ENCODE data around the gene UBE2K. TPM values are rescaled to one million over a fixed set of nuclear protein-coding genes. Genes with fewer than 3 reads are reported as not detected.

The UBE2K gene
- total and polyA plus RNA-seq, 2 donors (not counting 1 experiment from before 2014, with no cell fraction given), result 19.3 to 51.0 TPM

DNA sequence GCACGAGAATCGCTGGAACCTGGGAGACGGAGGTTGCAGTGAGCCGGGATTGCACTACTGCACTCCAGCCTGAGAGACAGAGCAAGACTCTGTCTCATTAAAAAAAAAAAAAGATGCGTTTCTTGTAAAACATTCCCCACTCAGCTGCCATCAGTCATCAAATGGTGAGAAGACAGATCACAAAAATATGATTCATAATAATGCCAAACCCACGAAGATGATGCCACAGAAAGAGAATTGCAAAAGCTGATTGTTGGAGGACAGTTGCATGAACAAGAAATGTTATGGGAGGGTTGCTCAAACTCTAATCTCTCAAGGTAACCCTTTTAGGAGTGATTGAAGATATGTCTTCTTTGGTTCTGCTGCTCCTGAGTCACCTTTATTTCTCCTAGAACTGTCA, 37.9 kb upstream of the UBE2K start:
- Histone ChIP-seq H3K27ac (ENCODE audit: low read length in 2 of 2) (no peak overlapping the region), H4K20me1 (ENCODE audit: control insufficient read depth, insufficient read depth, low read length, poor library complexity, severe bottlenecking) (no peaks in the 10 kb centered on the region), H3K79me2 (ENCODE audit: control insufficient read depth, insufficient read depth, low read length) (peaks cover 2% of the 10 kb centered on the region), H3K27me3 (replicated peaks in 1 of 4; ENCODE audit: control extremely low read depth in 1 of 4, control insufficient read depth in 3 of 4, insufficient read depth in 4 of 4, low read length in 3 of 4) (no peaks in the 10 kb centered on the region), H3K9ac (ENCODE audit: low read length) (no peak overlapping the region), H2AFZ (ENCODE audit: insufficient read depth, low read depth, low read length, poor library complexity, severe bottlenecking) (no peak overlapping the region), H3K36me3 (replicated peaks in 1 of 2; ENCODE audit: control extremely low read depth in 1 of 2, control insufficient read depth in 1 of 2, extremely low read depth in 1 of 2, insufficient read depth in 2 of 2, low read length in 1 of 2) (no peaks in the 10 kb centered on the region), H3K4me1 (ENCODE audit: control insufficient read depth in 2 of 2, insufficient read depth in 2 of 2, low read length in 2 of 2) (peaks cover 16 to 23% of the 10 kb centered on the region in 2 donors), H3K4me2 (replicated peaks; ENCODE audit: low read depth, low read length, poor library complexity, severe bottlenecking) (no peak overlapping the region), H3K9me3 (ENCODE audit: control extremely low read depth in 1 of 3, control insufficient read depth in 2 of 3, insufficient read depth in 1 of 3, low read length in 2 of 3) (no peaks in the 10 kb centered on the region), H3K4me3 (ENCODE audit: control extremely low read depth in 1 of 5, extremely low read depth in 1 of 5, insufficient read depth in 1 of 5, low read depth in 2 of 5, low read length in 4 of 5) (no peak overlapping the region)
- Mint-ChIP-seq H3K27me3 (no peaks in the 10 kb centered on the region), H3K4me3 (no peak overlapping the region), H3K9me3 (ENCODE audit: insufficient read depth) (no peaks in the 10 kb centered on the region), H3K4me1 (peaks cover 16% of the 10 kb centered on the region), H3K27ac (no peak overlapping the region)
- ATAC-seq (ENCODE audit: low read depth), result no peak
- WGBS (ENCODE audit: insufficient coverage), result 100% methylated on average over 4 of the region's 6 CpGs
- no peak for TF ChIP-seq EZH2 (IDR thresholded peaks at IDR 0.05; ENCODE audit: borderline replicate concordance, insufficient read depth, low read depth, low read length, poor library complexity, severe bottlenecking)
- TF ChIP-seq, protein P1, sequence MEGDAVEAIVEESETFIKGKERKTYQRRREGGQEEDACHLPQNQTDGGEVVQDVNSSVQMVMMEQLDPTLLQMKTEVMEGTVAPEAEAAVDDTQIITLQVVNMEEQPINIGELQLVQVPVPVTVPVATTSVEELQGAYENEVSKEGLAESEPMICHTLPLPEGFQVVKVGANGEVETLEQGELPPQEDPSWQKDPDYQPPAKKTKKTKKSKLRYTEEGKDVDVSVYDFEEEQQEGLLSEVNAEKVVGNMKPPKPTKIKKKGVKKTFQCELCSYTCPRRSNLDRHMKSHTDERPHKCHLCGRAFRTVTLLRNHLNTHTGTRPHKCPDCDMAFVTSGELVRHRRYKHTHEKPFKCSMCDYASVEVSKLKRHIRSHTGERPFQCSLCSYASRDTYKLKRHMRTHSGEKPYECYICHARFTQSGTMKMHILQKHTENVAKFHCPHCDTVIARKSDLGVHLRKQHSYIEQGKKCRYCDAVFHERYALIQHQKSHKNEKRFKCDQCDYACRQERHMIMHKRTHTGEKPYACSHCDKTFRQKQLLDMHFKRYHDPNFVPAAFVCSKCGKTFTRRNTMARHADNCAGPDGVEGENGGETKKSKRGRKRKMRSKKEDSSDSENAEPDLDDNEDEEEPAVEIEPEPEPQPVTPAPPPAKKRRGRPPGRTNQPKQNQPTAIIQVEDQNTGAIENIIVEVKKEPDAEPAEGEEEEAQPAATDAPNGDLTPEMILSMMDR (IDR thresholded peaks at IDR 0.05), result no peak
- ChIA-PET POLR2A (no interaction called here), CTCF (interaction anchor here (0.7 to 4.5 kb wide), 5 partner anchors 9 to 191 kb away, joined by 3 to 33 read pairs (median 3); no protein-coding TSS in a partner anchor)
- no peak for DNase-seq
- intact Hi-C loops (cut with micrococcal nuclease), result no loop called here

DNA sequence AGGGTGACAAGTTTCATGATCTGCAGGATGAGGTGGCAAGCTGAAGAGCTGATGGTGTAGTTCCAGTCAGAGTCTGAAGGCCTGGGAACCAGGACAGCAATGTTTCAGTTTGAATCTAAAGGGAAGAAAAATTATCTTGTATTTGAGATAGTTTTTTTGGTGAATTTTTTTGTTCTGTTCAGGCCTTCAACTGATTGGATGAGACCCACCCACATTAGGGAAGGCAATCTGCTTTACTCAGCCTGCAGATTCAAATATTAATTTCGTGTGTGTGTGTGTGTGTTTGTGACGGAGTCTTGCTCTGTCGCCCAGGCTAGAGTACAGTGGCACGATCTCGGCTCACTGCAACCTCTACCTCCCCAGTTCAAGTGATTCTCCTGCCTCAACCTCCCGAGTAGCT, 37.2 kb upstream of the UBE2K start:
- no peaks in the 10 kb centered on the region for H3K27me3 Mint-ChIP-seq
- no peaks in the 10 kb centered on the region for H3K36me3 ChIP-seq (replicated peaks in 1 of 2; ENCODE audit: control extremely low read depth in 1 of 2, control insufficient read depth in 1 of 2, extremely low read depth in 1 of 2, insufficient read depth in 2 of 2, low read length in 1 of 2)
- H3K4me3 Mint-ChIP-seq, result no peak overlapping the region
- no peak for TF ChIP-seq EZH2 (IDR thresholded peaks at IDR 0.05; ENCODE audit: borderline replicate concordance, insufficient read depth, low read depth, low read length, poor library complexity, severe bottlenecking)
- TF ChIP-seq, protein P1 (IDR thresholded peaks at IDR 0.05), result no peak
- H3K4me1 ChIP-seq (ENCODE audit: control insufficient read depth in 2 of 2, insufficient read depth in 2 of 2, low read length in 2 of 2), result peaks cover 16 to 23% of the 10 kb centered on the region in 2 donors
- H2AFZ ChIP-seq (ENCODE audit: insufficient read depth, low read depth, low read length, poor library complexity, severe bottlenecking), result no peak overlapping the region
- ChIA-PET CTCF (interaction anchor here (0.7 kb wide), 1 partner anchor 63 kb away, joined by 5 read pairs; no protein-coding TSS in a partner anchor), POLR2A (no interaction called here)
- no peak overlapping the region for H3K9ac ChIP-seq (ENCODE audit: low read length)
- intact Hi-C loops (cut with micrococcal nuclease), result no loop called here
- peaks cover 16% of the 10 kb centered on the region for H3K4me1 Mint-ChIP-seq
- no peaks in the 10 kb centered on the region for H3K27me3 ChIP-seq (replicated peaks in 1 of 4; ENCODE audit: control extremely low read depth in 1 of 4, control insufficient read depth in 3 of 4, insufficient read depth in 4 of 4, low read length in 3 of 4)
- no peaks in the 10 kb centered on the region for H4K20me1 ChIP-seq (ENCODE audit: control insufficient read depth, insufficient read depth, low read length, poor library complexity, severe bottlenecking)
- no peak for ATAC-seq (ENCODE audit: low read depth)
- no peak overlapping the region for H3K4me2 ChIP-seq (replicated peaks; ENCODE audit: low read depth, low read length, poor library complexity, severe bottlenecking)
- DNase-seq, result no peak
- no peaks in the 10 kb centered on the region for H3K9me3 ChIP-seq (ENCODE audit: control extremely low read depth in 1 of 3, control insufficient read depth in 2 of 3, insufficient read depth in 1 of 3, low read length in 2 of 3)
- peaks cover 2% of the 10 kb centered on the region for H3K79me2 ChIP-seq (ENCODE audit: control insufficient read depth, insufficient read depth, low read length)
- no peak overlapping the region for H3K4me3 ChIP-seq (ENCODE audit: control extremely low read depth in 1 of 5, extremely low read depth in 1 of 5, insufficient read depth in 1 of 5, low read depth in 2 of 5, low read length in 4 of 5)
- H3K27ac ChIP-seq (ENCODE audit: low read length in 2 of 2), result no peak overlapping the region
- H3K9me3 Mint-ChIP-seq (ENCODE audit: insufficient read depth), result no peaks in the 10 kb centered on the region
- no peak overlapping the region for H3K27ac Mint-ChIP-seq
- WGBS (ENCODE audit: insufficient coverage), result 92% methylated on average over 2 of the region's 6 CpGs
